HG03442 (cell line): ENCODE results near the gene NRDC.
A peak's percentile ranks its signal among the peaks of the same experiment; 100 is the strongest.

ENCODE experiments used
- ATAC-seq: cut with Tn5 transposase; IDR thresholded peaks from one replicate; pipeline ENCODE4 v1.9.1; 2021; ENCODE audit warnings: mild to moderate bottlenecking, moderate library complexity; ENCODE audit not compliant: unreplicated experiment

NRDC gene

GRCh38 chr1:51878616-51879336 lies at the start of gene NRDC:
Gene NRDC (minus strand): TSS chr1:51878727. CDS start chr1:51878615, 112 bp downstream.
- peak; percentile 95 for ATAC-seq

GRCh38 chr1:51927029-51927428 lies 48.5 kb upstream of the NRDC start:
- no peak for ATAC-seq

GRCh38 chr1:51926171-51926812 lies 47.8 kb upstream of the NRDC start:
- ATAC-seq, result no peak

GRCh38 chr1:51924455-51924854 lies 45.9 kb upstream of the NRDC start:
- ATAC-seq, result no peak

- ATAC-seq, result no peak
Measured at GRCh38 chr1:51922040-51922439, 43.5 kb upstream of the NRDC start.

- ATAC-seq, result no peak
Measured at GRCh38 chr1:51920130-51920529, 41.6 kb upstream of the NRDC start.

GRCh38 chr1:51919684-51920083 lies 41.2 kb upstream of the NRDC start:
- no peak for ATAC-seq

GRCh38 chr1:51916587-51917405 lies 38.3 kb upstream of the NRDC start:
- no peak for ATAC-seq

- ATAC-seq, result no peak
Measured at GRCh38 chr1:51915951-51916350, 37.4 kb upstream of the NRDC start.

GRCh38 chr1:51912881-51913280 lies 34.4 kb upstream of the NRDC start:
- ATAC-seq, result no peak

- ATAC-seq, result no peak
Measured at GRCh38 chr1:51910221-51911000, 31.9 kb upstream of the NRDC start.

- ATAC-seq, result no peak
Measured at GRCh38 chr1:51908499-51908898, 30.0 kb upstream of the NRDC start.

GRCh38 chr1:51907079-51907702 lies 28.7 kb upstream of the NRDC start:
- no peak for ATAC-seq

- no peak for ATAC-seq
Measured at GRCh38 chr1:51906306-51907078, 28.0 kb upstream of the NRDC start.

- ATAC-seq, result no peak
Measured at GRCh38 chr1:51902456-51902855, 23.9 kb upstream of the NRDC start.

GRCh38 chr1:51901151-51901550 lies 22.6 kb upstream of the NRDC start:
- ATAC-seq, result no peak

GRCh38 chr1:51899022-51899421 lies 20.5 kb upstream of the NRDC start:
- no peak for ATAC-seq

- no peak for ATAC-seq
Measured at GRCh38 chr1:51898090-51898734, 19.7 kb upstream of the NRDC start.

GRCh38 chr1:51897699-51898031 lies 19.1 kb upstream of the NRDC start:
- no peak for ATAC-seq
